B cell (primary cell): ENCODE data around the gene SLC12A4.

ENCODE experiments used
- CTCF ChIP-seq: fragments of 200-600 bp; IDR thresholded peaks from one replicate; pipeline ENCODE4 v1.8.0; 2022; ENCODE audit warnings: antibody characterized with exemption, mild to moderate bottlenecking
- EZH2 ChIP-seq: IDR thresholded peaks from 2 replicates; pipeline ENCODE4 v1.6.1; 2012; ENCODE audit warnings: borderline replicate concordance, low read depth, mild to moderate bottlenecking, moderate library complexity, low read length; ENCODE audit not compliant: insufficient read depth, poor library complexity, severe bottlenecking

- TF ChIP-seq CTCF = no peak
- no peak for TF ChIP-seq EZH2
Measured at GRCh38 chr16:67942510-67943255, 25.8 kb downstream of the SLC12A4 start.
